Adipose tissue (tissue), 3 donors: ENCODE data around the gene HMOX2. TPM values are rescaled to one million over a fixed set of nuclear protein-coding genes. Genes with fewer than 3 reads are reported as not detected.

Source experiments
- H3K27ac ChIP-seq: one replicate; pipeline ENCODE4 v1.5.1; 2013; ENCODE audit warnings: low read depth, low read length
- WGBS, 3 donors: extraction: QIAGEN DNeasy Blood & Tissue Kit; methylation state at CpG; one replicate each; pipeline ENCODE4 v1.1.7; 2013; 5-methylcytosine and 5-hydroxymethylcytosine counted together
- polyA plus RNA-seq, 3 donors: library from polyadenylated mRNA; stranded (reverse); fragments of 200-250 nt; gene quantifications; one replicate each; pipeline ENCODE4 v1.2.3, GENCODE V29; 2013
- donor health status: healthy with polysubstance abuse.
- donor health status: Bipolar disorder and iron deficiency.
- donor health status: healthy.

Gene HMOX2
- polyA plus RNA-seq, 3 donors: 28.2 to 81.1 (median 45.7) TPM

DNA sequence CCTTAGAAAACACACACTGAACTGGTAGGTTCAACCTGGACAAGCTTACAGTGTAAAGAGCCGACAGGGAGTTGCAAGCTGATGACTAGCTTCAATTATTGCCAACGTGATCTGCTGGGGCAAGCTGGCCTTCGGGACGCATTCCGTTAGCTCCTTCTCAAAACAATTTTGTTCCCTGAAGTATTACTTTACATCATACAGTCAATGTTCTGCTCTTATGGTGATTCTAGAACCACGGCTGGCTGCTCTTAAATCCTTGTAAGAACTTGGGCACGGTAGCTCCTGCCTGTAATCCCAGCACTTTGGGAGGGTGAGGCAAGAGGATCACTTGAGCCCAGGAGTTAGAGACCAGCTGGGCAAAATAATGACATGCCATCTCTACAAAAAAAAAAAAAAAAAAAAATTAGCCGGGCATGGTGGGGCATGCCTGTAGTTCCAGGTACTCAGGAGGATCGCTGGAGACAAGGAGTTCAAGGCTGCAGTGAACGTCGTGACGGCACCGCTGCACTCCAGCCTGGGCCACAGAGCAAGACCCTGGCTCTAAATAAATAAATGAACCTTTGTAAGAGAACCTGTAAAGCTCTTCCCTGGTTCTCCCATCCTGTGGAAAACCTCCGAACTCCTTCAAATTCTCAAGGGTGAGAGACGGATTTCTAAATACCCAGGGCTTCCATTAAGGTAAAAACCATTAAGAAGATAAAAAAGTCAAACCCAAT, 60.4 kb downstream of the HMOX2 start:
- H3K27ac ChIP-seq: no peak overlapping the region
- 79 to 91% (median 90%) methylated on average over 15 of the region's 15 CpGs for WGBS, 3 donors

DNA sequence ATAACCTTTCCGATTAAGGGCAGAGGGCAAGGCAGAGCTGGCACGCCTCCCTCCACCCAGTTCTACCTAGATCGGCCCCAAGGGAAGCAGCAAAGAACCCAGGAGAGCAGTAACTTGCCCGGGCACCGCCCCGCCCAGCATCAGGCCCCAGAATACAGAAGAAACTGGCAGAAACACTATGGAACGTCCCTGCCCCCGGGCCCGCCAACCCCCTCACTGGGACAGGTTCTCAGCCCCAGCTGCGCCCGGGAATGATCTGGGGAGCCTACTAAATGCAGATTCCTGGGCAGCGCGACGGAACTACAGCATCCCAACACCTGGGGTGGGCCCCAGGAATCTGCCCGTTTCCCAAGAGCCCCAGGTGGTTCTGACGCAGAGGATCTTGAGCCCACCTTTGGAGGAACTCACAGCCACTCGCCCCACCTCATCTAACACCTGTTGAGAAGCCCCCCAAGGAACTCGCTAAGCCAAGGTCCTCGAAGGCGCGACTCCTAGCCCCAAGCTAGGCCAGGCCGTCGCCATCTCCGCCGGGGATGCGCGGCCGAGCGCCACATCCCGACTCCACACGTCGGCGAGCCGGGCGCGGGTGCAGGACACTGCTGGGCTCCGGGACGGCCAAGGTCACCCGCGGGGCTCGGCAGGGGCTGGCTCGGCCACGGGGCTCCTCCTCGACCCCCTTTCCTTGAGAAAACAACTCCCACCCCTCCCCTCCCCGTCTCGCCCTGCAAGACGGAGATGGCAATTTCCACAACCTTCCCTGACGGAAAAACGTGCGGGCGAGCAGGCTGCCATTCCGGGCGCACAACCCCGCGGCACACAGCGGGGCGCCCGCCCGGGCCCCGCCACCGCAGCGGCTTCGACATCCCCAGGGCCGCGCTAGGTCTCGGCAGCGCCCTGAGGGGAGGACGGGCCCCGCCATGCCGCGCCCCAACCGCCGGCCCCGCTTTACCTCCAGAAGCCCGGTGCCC, 61.5 kb downstream of the HMOX2 start:
- no peak overlapping the region for H3K27ac ChIP-seq
- WGBS, 3 donors: 6 to 16% (median 14%) methylated on average over 73 to 75 of the region's 75 CpGs

- H3K27ac ChIP-seq: no peak within 1 kb of the TSS
- 4 to 5% (median 4%) methylated on average over 58 to 67 of the region's 67 CpGs for WGBS, 3 donors
Observed at GRCh38 chr16:4538350-4539235, 62.4 kb downstream of the HMOX2 start, which contains the start of gene CDIP1. CDIP1 (minus strand) TSS chr16:4538773; CDS start chr16:4514130, 24,643 bp downstream.

DNA sequence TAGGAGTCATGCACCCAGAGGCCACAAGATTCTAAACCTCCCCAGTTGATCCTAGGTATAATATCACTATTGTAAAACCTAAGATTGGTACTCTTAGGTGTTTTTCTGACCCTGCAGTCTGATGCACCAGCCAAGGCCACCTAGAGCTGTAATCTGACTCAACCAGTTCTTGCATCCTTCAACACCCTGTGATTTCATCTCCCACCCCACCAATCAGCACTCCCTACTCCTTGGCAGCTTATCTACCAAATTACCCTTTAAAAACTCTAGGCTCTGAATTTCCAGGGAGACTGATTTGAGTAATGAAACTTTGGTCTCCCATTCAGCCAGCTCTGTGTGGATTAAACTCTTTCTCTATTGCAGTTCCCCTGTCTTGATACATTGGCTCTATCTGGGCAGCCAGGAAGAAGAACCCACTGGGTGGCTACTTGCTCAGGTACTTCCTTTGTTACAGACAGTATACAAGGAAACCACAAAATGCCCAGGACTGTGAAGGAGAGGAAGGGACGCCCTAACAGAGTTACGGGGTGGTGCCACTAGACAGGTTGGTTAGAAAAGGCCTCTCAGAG, 63.6 kb downstream of the HMOX2 start:
- no peak overlapping the region for H3K27ac ChIP-seq
- WGBS, 3 donors: 95 to 100% (median 95%) methylated on average over 2 of the region's 2 CpGs

DNA sequence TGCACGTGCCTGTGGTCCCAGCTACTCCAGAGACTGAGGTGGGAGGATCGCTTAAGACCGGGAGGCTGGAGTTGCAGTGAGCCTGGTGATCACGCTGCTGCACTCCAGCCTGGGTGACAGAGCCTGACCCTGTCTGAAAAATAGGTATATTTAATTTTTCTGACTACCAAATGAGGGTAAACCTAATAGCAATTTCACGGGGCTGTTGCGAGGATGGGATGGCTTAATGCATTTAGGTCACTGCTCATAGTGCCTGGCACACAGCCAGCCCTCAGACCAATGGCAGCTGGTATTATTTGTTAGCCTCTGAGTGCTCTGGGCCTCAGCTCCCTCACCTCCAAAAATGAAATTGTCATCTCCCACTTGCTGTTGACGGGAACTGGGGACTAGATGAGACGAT, 68.3 kb downstream of the HMOX2 start:
- 74 to 81% (median 75%) methylated on average over 8 of the region's 8 CpGs for WGBS, 3 donors

GRCh38 chr16:4548124-4548523, 71.9 kb downstream of the HMOX2 start:
- H3K27ac ChIP-seq: no peak overlapping the region
- WGBS, 3 donors: 73 to 87% (median 80%) methylated on average over 13 of the region's 13 CpGs

More for the DNA sequence above, 68.3 kb downstream of the HMOX2 start:
- no peak overlapping the region for H3K27ac ChIP-seq

DNA sequence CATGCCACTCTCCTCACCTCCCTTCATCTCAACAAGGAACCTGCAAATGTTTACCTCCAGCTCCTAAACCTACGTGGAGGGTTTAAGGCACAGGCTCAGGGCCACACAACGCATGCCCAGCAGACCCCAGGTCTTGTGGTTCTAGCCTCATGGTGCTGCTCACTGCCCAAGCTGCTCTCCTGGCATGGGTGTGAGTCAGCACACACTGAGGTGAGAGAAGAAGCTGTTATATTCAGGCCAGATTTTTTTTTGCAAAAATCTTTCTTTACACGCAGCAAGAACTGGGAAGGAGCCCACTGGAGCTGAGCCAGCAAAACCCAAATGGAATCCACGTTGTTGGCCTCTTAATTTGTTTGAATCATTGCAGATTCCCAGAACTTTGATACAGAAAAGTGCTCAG, 74.4 kb downstream of the HMOX2 start:
- 35 to 49% (median 41%) methylated on average over 4 of the region's 4 CpGs for WGBS, 3 donors
- H3K27ac ChIP-seq: no peak overlapping the region

- WGBS, 3 donors: 49 to 74% (median 62%) methylated on average over 3 of the region's 3 CpGs
- no peak overlapping the region for H3K27ac ChIP-seq
Observed at GRCh38 chr16:4552541-4552940, 76.3 kb downstream of the HMOX2 start.

GRCh38 chr16:4556112-4556511, 79.9 kb downstream of the HMOX2 start, which contains the start of gene C16orf96:
C16orf96 (plus strand) TSS chr16:4556340; CDS start chr16:4556490, 150 bp downstream.
- H3K27ac ChIP-seq: no peak within 1 kb of the TSS
- 79 to 86% (median 85%) methylated on average over 4 of the region's 4 CpGs for WGBS, 3 donors

GRCh38 chr16:4556580-4556979, 80.4 kb downstream of the HMOX2 start:
- 80 to 87% (median 83%) methylated on average over 13 to 14 of the region's 14 CpGs for WGBS, 3 donors
- no peak overlapping the region for H3K27ac ChIP-seq

- WGBS, 3 donors: 80 to 85% (median 80%) methylated on average over 10 of the region's 10 CpGs
- H3K27ac ChIP-seq: no peak overlapping the region
Observed at GRCh38 chr16:4557973-4558372, 81.8 kb downstream of the HMOX2 start.

Other genes with a start within 250 kb of the HMOX2 start
- gene SRL, start 234.3 kb upstream of the HMOX2 start, polyA plus RNA-seq: 1 to 10 TPM in 2 of 3 donors, under 1 TPM in 1; 0.48 to 2.7 (median 1.0) TPM
- gene TFAP4, start 203.4 kb upstream of the HMOX2 start, polyA plus RNA-seq: 1 to 10 TPM; 5.1 to 9.4 (median 5.7) TPM
- gene GLIS2, start 160.3 kb upstream of the HMOX2 start, polyA plus RNA-seq: 10 to 100 TPM in 2 of 3 donors, 1 to 10 TPM in 1; 6.2 to 13.6 (median 11.2) TPM
- 10 to 100 TPM; 57.2 to 86.6 (median 64.8) TPM for gene PAM16, start 125.1 kb upstream of the HMOX2 start, polyA plus RNA-seq
- 10 to 100 TPM in 2 of 3 donors, 1 to 10 TPM in 1; 6.0 to 33.9 (median 13.3) TPM for gene VASN, start 104.5 kb upstream of the HMOX2 start, polyA plus RNA-seq
- gene CORO7, start 59.8 kb upstream of the HMOX2 start, polyA plus RNA-seq: 10 to 100 TPM; 10.1 to 23.6 (median 18.6) TPM
- 10 to 100 TPM; 21.6 to 35.5 (median 27.0) TPM for gene DNAJA3, start 50.5 kb upstream of the HMOX2 start, polyA plus RNA-seq
- 10 to 100 TPM; 33.7 to 38.0 (median 36.4) TPM for gene NMRAL1, start 1.8 kb upstream of the HMOX2 start, polyA plus RNA-seq
- 10 to 100 TPM; 13.6 to 17.0 (median 16.1) TPM for gene CDIP1, start 62.4 kb downstream of the HMOX2 start, polyA plus RNA-seq
- gene C16orf96, start 79.9 kb downstream of the HMOX2 start, polyA plus RNA-seq: under 1 TPM in 2 of 3 donors, not detected in 1; 0.01 to 0.21 TPM
- 10 to 100 TPM; 12.0 to 34.0 (median 13.2) TPM for gene UBALD1, start 138.5 kb downstream of the HMOX2 start, polyA plus RNA-seq
- gene MGRN1, start 148.4 kb downstream of the HMOX2 start, polyA plus RNA-seq: 10 to 100 TPM; 15.2 to 31.7 (median 20.1) TPM
- 10 to 100 TPM; 22.0 to 47.2 (median 31.0) TPM for gene NUDT16L1, start 217.2 kb downstream of the HMOX2 start, polyA plus RNA-seq